Endodermal cell (in vitro differentiated cells): ENCODE data around the gene MT2A. TPM values are rescaled to one million over a fixed set of nuclear protein-coding genes. Genes with fewer than 3 reads are reported as not detected.

Source experiments
- DNase-seq: peaks from one replicate; pipeline ENCODE4 v3.0.0-alpha.2; 2017
- H3K27ac ChIP-seq: 2 replicates; pipeline ENCODE4 v1.5.1; 2013; ENCODE audit warnings: mild to moderate bottlenecking, low read depth, low read length, moderate library complexity
- H3K27me3 ChIP-seq: 2 replicates; pipeline ENCODE4 v1.6.1; 2013; ENCODE audit warnings: mild to moderate bottlenecking, low read length, moderate library complexity; ENCODE audit not compliant: insufficient read depth, control insufficient read depth, poor library complexity, severe bottlenecking
- H3K36me3 ChIP-seq: 2 replicates; pipeline ENCODE4 v1.7.0; 2013; ENCODE audit warnings: mild to moderate bottlenecking, low read length, moderate library complexity; ENCODE audit not compliant: control insufficient read depth, insufficient read depth
- H3K4me1 ChIP-seq: one replicate; pipeline ENCODE4 v1.7.0; 2013; ENCODE audit warnings: low read length; ENCODE audit not compliant: control insufficient read depth, insufficient read depth
- H3K4me3 ChIP-seq: 2 replicates; pipeline ENCODE4 v1.5.1; 2013; ENCODE audit warnings: mild to moderate bottlenecking, low read length, moderate library complexity
- H3K9ac ChIP-seq: 2 replicates; pipeline ENCODE4 v1.6.1; 2013; ENCODE audit warnings: mild to moderate bottlenecking, low read length, moderate library complexity; ENCODE audit not compliant: poor library complexity, severe bottlenecking; ENCODE audit errors: extremely low read depth
- H3K9me3 ChIP-seq: 2 replicates; pipeline ENCODE4 v1.6.1; 2013; ENCODE audit warnings: mild to moderate bottlenecking, low read length, moderate library complexity; ENCODE audit not compliant: control insufficient read depth
- H3K27ac Mint-ChIP-seq: 2 replicates; pipeline ENCODE4 v1.8.0; 2020; ENCODE audit warnings: mixed read lengths
- H3K27me3 Mint-ChIP-seq: 2 replicates; pipeline ENCODE4 v1.8.0; 2021; ENCODE audit warnings: mild to moderate bottlenecking, mixed read lengths; ENCODE audit not compliant: insufficient read depth
- H3K36me3 Mint-ChIP-seq: 2 replicates; pipeline ENCODE4 v1.8.0; 2020; ENCODE audit warnings: low read depth, mixed read lengths
- H3K4me1 Mint-ChIP-seq: 2 replicates; pipeline ENCODE4 v1.8.0; 2020; ENCODE audit warnings: mixed read lengths
- H3K4me3 Mint-ChIP-seq: 2 replicates; pipeline ENCODE4 v1.8.0; 2020; ENCODE audit warnings: mild to moderate bottlenecking, moderate library complexity, mixed read lengths
- H3K9me3 Mint-ChIP-seq: 2 replicates; pipeline ENCODE4 v1.8.0; 2020; ENCODE audit warnings: mild to moderate bottlenecking, mixed read lengths
- CTCF ChIP-seq: fragments of 200-600 bp; sonication (generic); conservative IDR thresholded peaks from 2 replicates; pipeline ENCODE4 v1.5.0; 2021; ENCODE audit warnings: antibody characterized with exemption, mild to moderate bottlenecking
- WGBS, 2 experiments: methylation state at CpG; one replicate each; pipeline versions ENCODE4 v1.1.5 to v1.1.7; 2013; ENCODE audit warnings: missing lambda C conversion rate in 2 of 2, mixed read lengths in 1 of 2; ENCODE audit not compliant: insufficient coverage in 1 of 2, insufficient read length in 1 of 2; 5-methylcytosine and 5-hydroxymethylcytosine counted together
- total RNA-seq, 2 donors: library from RNA; stranded (reverse); fragmentation: NEBNext Ultra II Directional in 1 of 2; extraction: Animal tissue kit (Norgen Biotek cat#: 25700) in 1 of 2; gene quantifications; 2 replicates in 1 of 2; 3 replicates in 1 of 2; pipeline ENCODE4 v1.2.1, GENCODE V29; 2021

MT2A gene
- total RNA-seq, 2 donors from 2014 or later = 6.8 TPM; not detected in 1

- WGBS, 2 experiments = 91 to 100% methylated on average over 1 of the region's 1 CpG
- H3K36me3 ChIP-seq = no peaks in the 10 kb centered on the region
- no peak overlapping the region for H3K27ac Mint-ChIP-seq
- no peak overlapping the region for H3K27ac ChIP-seq
- peaks cover 3% of the 10 kb centered on the region for H3K4me1 Mint-ChIP-seq
- H3K27me3 Mint-ChIP-seq = peaks cover 13% of the 10 kb centered on the region
- H3K9ac ChIP-seq = no peak overlapping the region
- no peaks in the 10 kb centered on the region for H3K4me1 ChIP-seq
- no peak for TF ChIP-seq CTCF
- H3K27me3 ChIP-seq = peaks cover 9% of the 10 kb centered on the region
- no peaks in the 10 kb centered on the region for H3K36me3 Mint-ChIP-seq
- no peak overlapping the region for H3K4me3 ChIP-seq
- DNase-seq = no peak
- H3K4me3 Mint-ChIP-seq = no peak overlapping the region
- H3K9me3 ChIP-seq = no peaks in the 10 kb centered on the region
- no peaks in the 10 kb centered on the region for H3K9me3 Mint-ChIP-seq
These were observed 47.3 kb upstream of the MT2A start for GRCh38 chr16:56561126-56561525.

DNA sequence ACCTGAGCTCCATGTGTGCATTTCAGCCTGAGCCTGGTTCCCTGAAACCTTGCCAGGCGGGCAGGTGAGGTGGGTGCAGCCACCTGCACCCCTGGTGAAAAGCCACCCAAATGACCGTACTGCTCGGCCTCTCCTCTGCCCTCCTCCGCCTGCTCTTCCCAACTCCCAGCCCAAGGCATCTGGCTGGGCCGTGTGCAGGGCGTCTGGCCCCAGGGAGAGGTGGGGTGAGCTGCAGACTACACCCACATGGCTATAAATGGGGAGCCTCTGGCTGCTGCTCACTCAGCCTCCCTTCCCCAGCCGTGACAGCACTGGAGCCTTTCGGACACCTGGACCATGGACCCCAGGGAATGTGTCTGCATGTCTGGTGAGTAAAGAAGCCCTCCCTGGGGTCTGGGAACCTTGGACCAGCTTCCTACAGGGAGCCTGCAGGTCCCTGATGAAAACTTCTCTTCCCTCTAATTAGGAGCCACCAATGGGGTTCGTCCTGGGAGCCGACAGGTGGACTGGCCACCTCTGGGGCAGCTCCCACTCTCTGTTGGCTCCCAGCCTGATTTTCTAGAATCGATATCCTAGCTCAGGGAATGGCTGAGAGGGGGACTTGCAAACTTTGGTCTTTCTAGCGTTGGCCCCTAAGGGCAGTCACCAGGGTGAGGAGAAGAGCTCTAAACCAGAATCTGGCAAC, 43.4 kb upstream of the MT2A start, which contains the start of gene MT4:
Gene MT4, plus strand, starts transcription at position 281 of the 685 bp plus-strand sequence. Its CDS starts 56 bp downstream, at position 337.
- Histone ChIP-seq H3K9me3 (no peaks in the 10 kb centered on the region), H3K9ac (no peak within 1 kb of the TSS), H3K27ac (no peak within 1 kb of the TSS), H3K4me1 (no peaks in the 10 kb centered on the region), H3K4me3 (no peak within 1 kb of the TSS), H3K36me3 (no peaks in the 10 kb centered on the region), H3K27me3 (peaks cover 6% of the 10 kb centered on the region)
- Mint-ChIP-seq H3K4me1 (peaks cover 3% of the 10 kb centered on the region), H3K4me3 (no peak within 1 kb of the TSS), H3K9me3 (no peaks in the 10 kb centered on the region), H3K27ac (no peak within 1 kb of the TSS), H3K27me3 (peaks cover 41% of the 10 kb centered on the region), H3K36me3 (no peaks in the 10 kb centered on the region)
- DNase-seq = no peak
- TF ChIP-seq CTCF = no peak
- WGBS, 2 experiments = 87 to 92% methylated on average over 9 to 12 of the region's 12 CpGs

GRCh38 chr16:56569971-56570370, 38.4 kb upstream of the MT2A start:
- H3K36me3 Mint-ChIP-seq = no peaks in the 10 kb centered on the region
- peaks cover 38% of the 10 kb centered on the region for H3K27me3 Mint-ChIP-seq
- peaks cover 6% of the 10 kb centered on the region for H3K9me3 ChIP-seq
- H3K36me3 ChIP-seq = no peaks in the 10 kb centered on the region
- no peaks in the 10 kb centered on the region for H3K4me1 ChIP-seq
- no peak overlapping the region for H3K9ac ChIP-seq
- DNase-seq = no peak
- H3K27ac ChIP-seq = no peak overlapping the region
- H3K4me3 Mint-ChIP-seq = no peak overlapping the region
- H3K4me1 Mint-ChIP-seq = no peaks in the 10 kb centered on the region
- H3K9me3 Mint-ChIP-seq = no peaks in the 10 kb centered on the region
- H3K27ac Mint-ChIP-seq = no peak overlapping the region
- H3K4me3 ChIP-seq = no peak overlapping the region
- 90% methylated on average over 1 of the region's 1 CpG; no CpG with 5 or more reads in 1 of the 2 experiments for WGBS, 2 experiments
- H3K27me3 ChIP-seq = peaks cover 11% of the 10 kb centered on the region
- TF ChIP-seq CTCF = no peak
